Stimulated activated CD8-positive, alpha-beta memory T cell treated with anti-CD3 and anti-CD28 coated beads, Interleukin-12 subunit alpha, Interleukin-12 subunit beta, amount 100 ng/mL, for 24 hours (primary cell): Measurements from ENCODE around the gene MAP3K20.

Experiments used
- DNase-seq: peaks from one replicate; pipeline ENCODE4 v3.0.0-alpha.2; 2020; ENCODE audit errors: extremely low read depth

Gene MAP3K20

DNA sequence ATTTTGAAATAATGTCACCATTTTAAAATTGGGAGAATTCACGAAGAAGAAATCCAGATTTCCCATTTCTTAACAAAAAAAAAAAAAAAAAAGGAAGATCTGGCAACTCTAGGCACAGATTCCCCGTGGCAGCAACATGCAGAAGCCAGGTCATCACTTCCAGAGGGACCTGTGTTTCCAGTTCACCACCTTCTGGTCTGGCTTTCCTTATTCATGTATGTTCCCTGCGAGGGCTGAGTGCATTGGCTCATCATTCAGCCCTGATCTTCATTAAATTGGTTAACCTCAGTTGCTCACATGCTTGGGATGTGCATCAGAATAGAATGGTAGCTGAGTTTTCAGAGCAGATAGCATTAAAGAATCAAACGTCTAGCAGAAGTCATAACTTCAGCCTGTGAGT, 25.0 kb upstream of the MAP3K20 start:
- no peak for DNase-seq

DNA sequence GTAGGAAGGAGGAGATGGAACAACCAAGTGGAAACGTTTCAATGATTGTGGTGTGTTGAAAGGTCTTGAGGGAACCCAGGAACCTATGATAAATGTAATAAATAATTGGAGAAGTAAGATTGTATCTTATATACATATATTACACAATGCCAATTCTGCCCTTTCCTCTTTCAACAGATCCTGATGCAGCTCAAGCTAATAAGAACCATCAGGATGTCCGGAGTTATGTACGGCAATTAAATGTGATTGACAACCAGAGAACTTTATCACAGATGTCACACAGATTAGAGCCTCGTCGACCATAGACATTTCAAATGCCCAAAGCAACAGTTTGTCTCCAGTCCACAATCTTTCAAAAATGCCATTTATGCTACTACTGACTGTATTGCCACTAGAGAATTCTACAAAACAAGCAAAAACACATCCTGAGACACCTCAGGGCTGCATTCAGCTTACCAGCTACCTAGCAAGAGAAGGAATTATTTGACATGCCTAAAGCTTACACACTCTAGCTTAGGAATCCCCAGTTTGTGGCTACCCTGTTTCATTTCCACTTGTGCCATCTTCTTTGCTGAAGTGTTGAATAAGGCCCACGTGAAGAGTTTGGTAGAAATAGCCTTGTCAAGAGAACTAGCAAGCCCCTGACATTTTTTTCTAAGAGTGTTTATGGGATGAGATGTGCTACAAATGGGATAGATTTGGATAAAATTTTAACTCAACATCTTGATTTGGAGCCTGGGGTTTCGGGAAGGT, 24.0 kb upstream of the MAP3K20 start:
- no peak for DNase-seq

DNA sequence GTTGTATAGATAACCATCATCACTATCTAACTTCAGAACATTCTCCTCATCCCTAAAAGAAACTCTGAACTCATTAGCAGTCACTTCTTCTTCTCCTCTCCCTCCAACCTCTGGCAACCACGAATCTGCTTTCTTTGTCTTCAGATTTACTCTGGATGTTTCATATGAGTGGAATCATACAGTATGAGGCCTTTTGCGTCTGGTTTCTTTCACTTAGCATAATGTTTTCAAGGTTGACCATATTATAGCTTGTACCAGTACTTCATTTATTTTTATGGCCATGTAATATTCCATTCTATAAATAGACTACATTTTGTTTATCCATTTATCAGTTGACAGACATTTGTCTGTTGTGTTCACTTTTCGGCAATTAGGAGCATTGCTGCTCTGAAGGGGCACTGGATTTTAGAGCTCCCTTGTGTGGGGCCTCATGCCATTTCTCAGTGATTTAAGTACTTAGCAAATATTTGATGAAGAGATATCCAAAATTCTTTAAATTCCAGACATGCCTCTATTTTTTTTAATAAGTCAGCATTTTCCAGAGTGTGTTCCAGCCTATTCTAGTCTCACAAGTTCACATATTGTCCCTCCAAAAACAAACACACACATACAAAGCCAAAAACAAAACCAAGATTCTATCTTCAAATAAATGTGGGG, 22.5 kb upstream of the MAP3K20 start:
- no peak for DNase-seq

DNA sequence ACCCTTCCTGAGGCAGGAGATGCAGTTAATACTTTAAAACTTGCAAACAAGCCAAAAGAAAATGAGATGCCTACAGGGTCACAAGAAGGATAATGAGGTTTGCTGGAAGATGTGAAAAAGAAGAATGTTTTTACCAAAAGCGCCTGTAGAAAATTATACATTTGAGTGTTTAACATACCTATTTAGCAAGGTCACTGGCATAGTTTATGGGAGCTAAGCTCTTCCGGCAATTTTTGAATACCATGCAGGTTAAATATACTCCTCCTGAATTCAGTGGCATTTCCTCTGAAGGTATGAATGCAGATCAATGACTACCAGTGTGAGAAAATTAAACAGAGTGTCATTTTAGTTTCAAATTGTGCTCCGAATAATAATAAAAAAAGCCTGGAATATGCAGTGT, 21.2 kb upstream of the MAP3K20 start:
- DNase-seq: no peak

DNA sequence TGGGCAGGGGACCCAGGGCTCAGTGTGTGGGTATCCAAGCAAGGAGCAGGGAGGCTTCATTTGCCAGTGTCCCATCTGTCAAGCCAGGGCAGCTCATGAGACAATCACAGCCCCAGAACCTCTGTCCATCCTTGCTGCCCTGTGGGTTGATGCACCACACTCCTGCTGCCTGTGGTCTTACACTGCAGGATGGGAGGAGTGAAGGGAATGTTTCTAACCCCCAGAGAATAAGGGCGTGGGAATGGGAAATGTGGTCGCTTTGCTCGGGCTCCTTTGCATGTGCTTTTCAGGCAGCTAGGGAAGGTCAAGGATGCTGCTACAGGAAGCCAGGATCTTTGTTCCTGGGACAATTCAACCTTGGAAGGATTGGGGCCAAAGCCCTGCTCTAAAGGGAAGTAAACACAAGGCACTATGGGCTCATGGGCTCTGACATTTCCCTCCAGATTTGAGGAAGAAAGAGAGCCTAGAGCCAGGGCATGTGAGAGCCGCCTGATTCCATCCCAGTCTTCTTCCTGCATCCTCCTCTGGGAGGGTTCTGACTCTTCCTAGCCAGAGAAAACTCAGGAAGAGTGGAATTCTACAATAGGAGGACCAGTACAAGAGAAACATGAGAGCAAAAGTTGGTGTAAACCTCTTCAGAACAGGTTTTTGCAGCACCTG, 18.8 kb upstream of the MAP3K20 start:
- no peak for DNase-seq

DNA sequence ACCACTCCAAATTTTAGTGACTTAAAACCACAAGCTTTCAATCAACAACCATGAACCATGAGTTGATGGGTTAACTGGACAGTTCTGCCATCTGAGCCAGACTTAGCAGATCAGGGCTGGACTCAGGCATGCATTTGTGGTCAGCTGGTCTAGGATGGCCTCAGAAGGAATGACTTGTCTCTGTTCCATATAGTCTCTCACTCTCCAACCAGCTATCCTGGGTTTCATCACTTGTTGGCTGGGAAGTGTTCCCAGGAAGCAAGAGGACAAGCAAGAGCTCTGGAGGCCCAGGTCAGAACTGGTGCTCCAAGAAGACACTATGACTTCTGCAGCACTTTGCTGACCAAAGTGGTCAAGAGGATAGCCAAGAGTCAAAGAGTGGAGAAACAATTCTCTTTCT, 17.5 kb upstream of the MAP3K20 start:
- no peak for DNase-seq

DNA sequence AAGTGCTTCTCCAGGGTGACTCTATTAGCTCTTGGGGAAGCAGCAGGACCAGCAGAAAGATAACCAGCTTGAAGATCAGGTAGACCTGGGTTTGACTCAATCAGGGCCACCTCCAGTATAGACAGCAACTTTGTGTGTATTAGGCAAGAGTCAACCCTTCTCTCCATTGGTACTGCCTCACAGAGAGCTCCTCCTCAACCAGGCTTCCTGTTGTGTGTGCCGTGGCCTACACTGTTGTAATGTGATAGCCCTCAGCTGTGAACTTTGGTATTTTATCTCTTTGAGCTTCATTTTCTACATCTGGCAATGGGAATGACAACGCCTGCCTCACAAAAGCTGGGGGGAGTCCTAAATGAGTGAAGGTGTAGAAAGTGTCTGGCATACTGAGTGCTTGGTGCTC, 17.0 kb upstream of the MAP3K20 start:
- no peak for DNase-seq

DNA sequence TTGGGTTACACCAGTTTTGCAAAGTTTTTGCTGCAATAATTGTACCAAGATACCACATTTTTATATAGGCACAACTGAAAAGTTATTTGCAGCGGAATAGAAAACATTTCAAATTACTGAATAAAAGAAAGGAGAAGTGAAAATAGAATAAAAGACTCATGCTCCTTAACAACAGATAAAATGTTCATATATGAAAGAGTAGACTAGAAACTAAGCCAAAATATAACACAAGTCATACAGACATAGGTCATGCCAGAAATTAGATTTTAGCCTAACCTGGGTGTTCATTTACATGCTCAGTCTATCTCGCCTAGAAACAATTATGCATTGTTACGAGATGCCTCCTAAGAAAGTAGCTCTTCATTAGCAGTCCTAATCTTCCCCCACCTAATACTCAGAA, 16.4 kb upstream of the MAP3K20 start:
- no peak for DNase-seq

DNA sequence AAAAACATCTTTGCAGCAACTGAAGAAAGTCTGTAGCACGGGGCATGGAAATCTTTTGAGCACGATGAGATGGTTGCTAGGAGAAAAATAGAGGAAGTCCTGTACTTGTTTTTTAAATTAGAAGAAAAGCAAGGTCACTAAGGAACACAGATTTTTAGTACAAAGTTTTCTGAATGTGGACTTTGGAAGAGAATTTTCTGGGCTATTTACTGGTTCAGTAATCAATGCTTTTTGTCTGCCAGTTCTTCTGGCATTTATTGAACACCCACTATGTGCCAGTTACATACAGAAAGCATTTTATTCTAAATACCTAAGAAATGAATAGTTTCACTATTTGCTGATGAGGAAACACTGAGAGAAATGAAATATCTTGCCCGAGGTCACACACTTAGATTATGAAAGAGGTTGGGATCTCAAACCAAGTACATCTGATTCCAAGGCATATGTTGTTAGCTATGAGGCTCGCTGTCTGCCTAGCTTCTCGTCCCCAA, 15.6 kb upstream of the MAP3K20 start:
- DNase-seq: no peak

DNA sequence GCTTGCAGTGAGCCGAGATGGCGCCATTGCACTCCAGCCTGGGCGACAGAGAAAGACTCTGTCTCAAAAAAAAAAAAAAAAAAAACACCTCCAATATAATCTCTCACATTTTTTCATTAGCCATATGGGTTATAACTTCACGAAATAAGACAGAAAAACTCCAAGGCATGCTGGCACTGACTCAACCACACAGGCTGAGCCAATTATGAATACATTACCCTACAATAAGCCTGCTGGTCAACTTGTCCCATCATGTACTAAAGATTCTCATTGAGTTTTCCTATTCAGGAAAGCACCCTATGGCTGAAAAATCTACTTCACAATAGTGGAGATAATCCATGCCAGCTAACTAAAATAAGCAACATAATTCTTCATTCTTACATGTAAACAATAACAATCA, 12.8 kb upstream of the MAP3K20 start:
- no peak for DNase-seq

DNA sequence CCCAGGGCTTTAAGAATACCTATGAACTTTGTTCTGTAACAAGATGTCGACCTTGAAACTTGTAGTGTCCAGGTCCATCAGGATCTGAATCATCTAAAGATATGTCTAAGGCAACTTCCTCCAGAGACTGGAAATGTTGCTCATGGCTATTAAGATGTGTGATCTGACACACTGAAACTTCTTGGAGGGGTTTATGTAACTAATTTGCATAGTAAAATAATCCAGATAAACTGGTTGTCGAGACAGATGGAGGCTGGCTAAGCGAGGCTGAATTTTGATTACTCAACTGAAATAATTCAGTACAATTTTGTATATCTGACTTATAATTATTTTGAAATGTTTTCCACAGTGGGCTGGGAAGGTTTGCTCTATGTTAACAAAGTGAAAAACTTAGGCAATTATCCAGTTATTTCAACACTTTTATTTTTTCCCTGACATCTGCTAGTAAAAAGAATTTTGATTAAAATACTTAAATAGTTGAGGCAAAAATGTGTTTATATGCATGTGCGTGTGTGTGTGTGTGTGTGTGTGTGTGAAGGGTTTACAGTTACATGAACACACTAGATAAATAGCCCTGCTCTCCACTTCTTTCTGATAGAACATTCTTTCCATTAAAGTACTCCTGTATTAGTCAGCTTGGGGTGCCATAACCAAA, 11.4 kb upstream of the MAP3K20 start:
- no peak for DNase-seq

DNA sequence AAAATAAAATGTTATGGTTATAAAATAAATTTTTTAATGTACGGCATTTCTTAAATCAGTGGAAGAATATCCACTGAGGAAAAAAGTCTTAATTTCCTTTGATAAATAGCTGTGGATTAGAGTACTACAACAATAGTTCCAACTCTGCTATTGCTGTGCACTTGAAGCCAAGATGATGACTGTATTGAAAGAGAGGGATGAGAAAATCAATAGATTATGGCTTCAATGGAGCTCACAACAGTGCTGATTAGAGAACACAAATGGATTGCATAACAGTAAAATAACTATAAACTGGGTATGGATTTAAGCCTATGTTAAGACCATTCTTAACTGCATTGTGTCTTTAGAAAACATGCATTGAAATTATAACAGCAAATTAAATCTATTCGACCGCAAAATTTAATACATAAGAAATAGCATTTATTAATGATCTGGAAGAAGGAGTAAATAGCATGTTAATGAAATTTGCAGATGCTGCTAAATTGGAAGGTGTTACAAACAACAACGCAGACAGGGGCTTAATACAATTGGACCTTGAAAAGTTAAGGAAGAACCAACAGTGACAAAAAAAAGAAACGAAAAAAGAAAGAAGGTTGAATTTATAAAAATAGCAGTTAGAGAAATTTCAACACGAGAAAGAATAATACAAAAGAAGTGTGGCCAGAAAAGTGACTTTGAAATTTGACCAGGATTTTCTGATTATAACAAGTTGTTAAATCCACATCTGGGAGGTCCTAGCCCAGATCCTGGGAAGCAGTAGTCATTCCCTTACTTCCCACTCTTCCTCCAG, 8.6 kb upstream of the MAP3K20 start:
- DNase-seq: no peak

DNA sequence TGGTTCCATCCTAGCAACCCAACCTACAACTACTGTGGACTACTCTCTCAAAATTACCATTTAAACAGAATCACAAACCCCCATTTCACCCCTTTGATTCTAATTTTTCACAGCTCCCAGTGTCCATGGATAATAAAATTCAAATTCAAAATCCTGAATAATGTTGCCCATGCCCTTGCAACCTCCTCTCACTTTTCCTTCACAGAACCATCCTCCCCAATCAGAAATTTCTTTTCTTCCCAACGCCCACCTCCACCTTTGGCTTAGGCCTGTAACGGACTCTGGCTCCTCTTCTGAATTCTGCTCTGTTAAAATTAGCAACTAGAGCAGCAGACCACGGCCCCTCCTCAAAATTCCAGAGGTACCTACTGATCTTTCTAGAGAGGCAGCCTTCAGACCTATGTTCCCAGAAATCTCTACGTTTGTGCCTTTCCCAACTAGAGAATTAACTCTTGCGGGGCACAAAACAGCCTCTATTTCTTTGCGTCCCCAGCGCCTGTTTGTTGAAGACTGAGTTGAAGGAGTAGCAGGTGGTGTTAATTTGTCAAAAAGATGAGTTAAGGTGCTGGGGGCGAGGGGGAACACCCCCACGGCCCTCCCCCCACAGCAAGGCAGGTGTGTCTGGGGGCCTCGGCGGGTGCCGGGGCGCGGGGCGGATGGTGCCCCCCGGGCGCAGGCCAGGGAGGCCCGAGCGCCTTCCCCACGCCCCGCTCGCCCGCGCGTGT, 428 bp upstream of the MAP3K20 start:
- no peak for DNase-seq

DNA sequence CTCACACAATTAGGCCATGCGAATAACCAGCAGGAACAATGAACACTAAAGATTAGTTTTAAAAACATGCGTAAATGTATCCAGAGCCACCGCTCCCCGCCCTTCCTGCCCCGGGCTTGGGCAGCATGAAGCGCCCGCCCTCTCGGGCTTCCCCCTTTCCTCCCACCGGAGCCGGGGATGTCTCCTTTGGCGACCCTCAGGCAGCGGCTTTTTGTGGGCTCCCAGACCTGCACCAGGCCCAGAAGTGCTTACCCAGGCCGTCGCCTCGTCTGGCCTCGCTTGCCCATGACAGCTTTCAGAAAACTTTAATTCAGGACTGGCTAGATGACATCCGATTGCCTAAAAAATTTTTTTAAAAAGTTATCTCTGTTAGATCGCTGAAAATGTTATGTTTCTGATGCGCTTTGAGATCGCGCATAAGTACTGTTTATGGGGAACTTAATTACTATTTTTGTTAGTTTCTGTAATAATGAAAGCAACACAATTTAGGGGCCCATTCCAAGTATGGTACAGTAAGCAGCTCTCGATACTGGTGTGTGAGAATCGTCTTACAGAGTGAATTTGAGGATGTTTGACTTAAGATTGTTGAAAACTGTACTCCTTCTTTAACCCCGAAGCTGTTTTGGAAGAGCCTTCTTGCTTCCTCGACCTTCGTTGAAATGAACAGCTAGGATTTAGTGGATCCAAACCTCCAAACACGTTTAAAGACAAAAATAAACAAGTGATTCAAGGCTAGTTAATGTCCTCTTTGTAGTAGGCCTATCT, 1.1 kb downstream of the MAP3K20 start:
- no peak for DNase-seq

DNA sequence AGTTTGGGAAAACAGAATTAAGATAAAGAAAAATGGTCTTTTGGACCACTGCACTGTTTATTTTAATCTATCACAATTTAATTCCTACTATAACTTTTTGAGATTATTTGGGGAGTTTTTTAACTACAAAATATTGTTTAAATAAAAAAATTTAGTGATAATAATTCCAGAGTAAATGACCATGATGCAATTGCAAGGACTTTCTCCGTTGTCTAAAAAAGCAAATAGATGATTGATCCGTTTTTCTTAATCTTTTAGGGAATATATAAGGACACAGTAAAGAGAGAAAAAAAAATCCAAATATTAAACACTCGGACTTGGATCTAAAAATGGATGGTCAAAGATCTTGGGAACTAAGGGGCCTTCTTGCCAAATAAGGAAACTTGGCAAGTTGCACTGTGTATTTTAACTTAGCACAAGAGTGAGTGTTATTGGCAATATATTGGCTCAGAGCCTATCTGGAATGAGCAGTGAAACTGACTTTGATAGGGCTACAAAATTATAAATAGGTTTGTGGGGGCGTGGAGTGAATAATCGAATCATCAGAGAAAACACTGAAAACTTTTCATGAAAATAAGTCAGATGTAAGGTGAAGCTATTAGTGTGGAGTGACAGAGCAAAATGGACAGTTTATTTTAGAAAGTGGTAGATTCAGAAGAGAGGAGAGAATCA, 2.0 kb downstream of the MAP3K20 start:
- no peak for DNase-seq

DNA sequence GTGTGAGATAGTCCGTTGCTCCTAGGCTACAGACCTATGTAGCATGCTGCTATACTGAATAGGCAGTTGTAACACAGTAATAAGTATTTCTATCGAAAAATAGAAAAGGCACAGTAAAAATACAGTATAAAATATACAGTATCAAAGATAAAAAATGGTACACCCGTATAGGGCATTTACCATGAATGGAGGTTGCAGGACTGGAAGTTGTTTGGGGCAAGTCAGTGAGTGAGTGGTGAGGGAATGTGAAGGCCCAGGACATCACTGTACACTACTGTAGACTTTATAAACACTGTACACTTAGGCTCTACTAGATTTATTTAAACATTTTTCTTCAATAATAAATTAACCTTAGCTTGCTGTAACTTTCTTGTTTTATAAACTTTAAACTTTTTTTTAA, 3.5 kb downstream of the MAP3K20 start:
- no peak for DNase-seq

DNA sequence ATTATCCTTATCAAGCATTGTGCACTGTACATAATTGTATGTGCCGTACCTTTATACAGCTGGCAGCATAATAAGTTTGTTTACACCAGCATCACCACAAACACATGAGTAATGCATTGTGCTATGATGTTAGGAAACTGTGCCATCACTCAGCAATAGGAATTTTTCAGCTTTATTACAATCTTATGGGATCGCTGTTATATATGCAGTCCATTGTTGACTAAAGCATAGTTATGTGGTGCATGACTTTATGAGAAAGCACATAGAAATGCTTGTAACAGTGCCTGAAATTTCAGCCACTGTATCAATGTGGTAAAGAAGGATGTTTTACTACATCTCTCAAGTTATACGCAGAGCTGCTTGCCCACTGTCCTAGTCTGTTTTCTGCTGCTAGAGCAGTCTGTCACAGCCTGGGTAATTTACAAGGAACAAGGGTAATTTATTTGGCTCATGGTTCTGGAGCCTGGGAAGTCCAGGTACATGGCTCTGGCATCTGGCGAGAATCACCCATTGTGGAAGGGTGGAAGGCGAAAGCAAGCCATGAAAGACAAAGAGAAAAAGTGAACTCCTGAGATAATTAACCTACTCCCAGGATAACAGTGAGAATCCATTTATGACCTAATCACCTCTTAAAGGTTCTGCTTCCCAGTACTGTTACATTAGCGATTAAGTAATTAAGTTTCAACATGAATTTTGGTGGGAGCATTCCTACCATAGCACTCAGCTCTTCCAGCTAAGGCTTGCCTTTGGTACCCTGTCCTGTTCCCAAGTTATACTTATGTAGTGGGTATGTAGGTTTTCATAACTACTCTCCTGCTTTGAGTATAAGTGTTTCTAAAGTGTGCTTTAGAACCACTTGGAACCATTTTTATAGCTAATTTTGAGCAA, 4.6 kb downstream of the MAP3K20 start:
- no peak for DNase-seq

DNA sequence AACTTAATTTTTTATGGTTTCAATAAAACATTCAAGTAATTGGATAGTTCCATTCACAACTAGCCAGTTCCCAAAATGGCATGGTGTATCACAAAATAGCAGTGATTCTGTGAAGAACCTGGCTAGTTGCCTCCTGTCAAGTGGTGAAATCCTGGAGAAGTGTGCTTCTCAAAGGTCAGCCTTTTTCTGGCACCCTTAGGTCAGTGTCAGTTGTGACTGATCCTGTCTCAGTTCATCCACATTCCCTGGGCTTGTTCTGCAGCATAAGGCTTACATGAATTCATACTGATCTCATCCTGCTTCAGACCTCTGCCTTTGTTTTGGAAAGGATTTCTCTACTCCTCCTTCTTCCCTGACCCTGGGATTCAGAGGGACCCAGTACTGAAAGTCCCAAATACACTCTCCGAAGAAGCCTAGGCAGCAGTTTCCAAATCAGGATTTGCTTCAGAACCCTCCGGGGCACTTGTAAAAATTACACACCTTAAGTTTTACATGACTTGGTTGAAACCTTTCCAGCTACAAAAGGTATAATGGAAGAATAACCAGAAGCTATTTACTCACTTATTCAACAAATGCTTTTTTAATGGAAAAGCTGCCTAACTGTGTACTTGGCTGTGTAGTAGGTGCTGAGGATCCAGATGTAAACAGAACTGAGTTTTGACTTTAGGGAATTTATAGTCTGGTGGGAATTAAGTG, 11.0 kb downstream of the MAP3K20 start:
- DNase-seq: no peak
